ENCODE data around the gene MRPS6.

The MRPS6 gene

DNA sequence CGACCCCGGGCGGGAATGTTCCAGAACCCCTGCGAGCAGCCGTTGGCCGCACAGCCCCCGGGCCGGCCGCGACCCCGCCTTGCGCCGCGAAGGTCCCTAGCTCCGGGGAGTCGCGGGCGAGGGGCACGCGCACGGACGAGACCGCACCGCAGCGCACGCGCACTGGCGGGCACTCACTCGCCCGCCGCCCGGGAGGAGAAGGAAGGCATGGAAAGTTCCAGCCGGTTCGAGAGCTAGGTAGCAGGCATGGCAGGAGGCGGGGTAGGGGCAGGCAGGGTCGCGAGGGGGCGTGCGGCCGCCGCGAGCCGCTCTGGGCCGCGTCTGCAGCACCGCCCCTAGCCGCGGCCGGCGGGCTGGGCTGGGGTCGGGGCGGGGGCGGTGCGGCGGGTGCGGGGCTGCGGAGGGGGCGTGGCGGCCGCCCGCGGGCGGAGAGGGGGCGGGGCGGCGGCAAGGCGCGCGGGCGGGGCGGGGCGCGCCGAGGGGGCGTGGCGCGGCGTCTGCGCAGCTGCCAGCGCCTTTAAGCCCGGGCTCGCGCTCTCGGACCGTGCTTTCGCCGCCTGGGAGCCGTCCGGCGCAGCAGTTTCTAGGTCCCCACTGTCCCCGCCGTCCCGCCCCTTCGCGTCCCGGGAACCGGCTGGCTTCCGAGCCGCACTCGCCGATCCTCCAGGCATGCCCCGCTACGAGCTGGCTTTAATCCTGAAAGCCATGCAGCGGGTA is at the start of gene MRPS6, which contains the start of gene SLC5A3:
MRPS6 (plus strand) TSS at position 547 of the 717 bp plus-strand sequence; CDS start at position 670, 123 bp downstream.
SLC5A3 (plus strand) TSS at position 547 of the 717 bp plus-strand sequence. CDS start 21,621 bp downstream, outside the sequence.
- no peaks in the 10 kb centered on the region for H3K36me3 ChIP-seq (ENCODE audit: control insufficient read depth in 2 of 2, insufficient read depth in 2 of 2, low read length in 2 of 2)
- H3K9me3 ChIP-seq (ENCODE audit: control insufficient read depth in 2 of 2, low read length in 2 of 2), result no peaks in the 10 kb centered on the region
- H3K27ac ChIP-seq (ENCODE audit: low read length), result peak within 1 kb of the TSS; percentile 64
- H3K4me3 ChIP-seq (ENCODE audit: low read length in 2 of 2), result peak within 1 kb of the TSS; percentile 75 to 86
- H3K4me1 ChIP-seq (ENCODE audit: control insufficient read depth, insufficient read depth, low read length), result peaks cover 13% of the 10 kb centered on the region
- H3K27me3 ChIP-seq (ENCODE audit: control insufficient read depth in 1 of 2, insufficient read depth in 2 of 2, low read length in 2 of 2), result no peaks in the 10 kb centered on the region
- H3K9ac ChIP-seq (ENCODE audit: low read length in 2 of 2), result peak within 1 kb of the TSS; percentile 72 to 86

DNA sequence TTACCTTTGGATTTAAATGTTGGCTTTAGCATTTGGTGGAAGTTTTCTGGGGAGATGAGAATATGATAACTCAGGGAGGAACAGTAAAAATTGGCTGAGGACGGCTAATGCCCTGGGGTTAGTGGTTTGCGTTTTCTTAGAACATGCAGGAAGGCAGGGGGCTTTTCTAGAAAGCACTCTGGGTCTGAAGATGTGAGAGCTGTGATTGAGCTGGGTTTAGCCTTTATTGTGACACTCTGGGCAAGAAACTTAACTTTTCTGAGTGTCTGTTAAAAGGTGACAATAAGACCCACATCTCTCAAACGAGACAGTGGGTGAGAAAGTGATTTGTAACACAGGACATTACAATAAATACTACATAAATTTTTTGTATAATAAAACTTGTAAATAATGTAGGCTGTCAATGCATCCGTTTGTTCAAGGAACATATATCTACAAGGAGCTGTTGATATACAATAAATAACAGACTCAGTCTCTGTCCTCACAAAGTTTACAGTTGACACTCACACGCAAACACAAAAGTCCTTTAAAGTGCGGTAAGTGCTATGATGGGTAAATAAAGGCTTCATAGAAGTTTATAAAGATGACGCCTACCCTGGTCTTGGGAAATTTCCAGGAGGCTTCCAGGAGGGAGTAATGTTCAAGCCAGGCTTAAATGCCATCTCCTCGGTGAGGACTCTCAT is 49.5 kb upstream of the MRPS6 start:
- Histone ChIP-seq H3K9me3 (ENCODE audit: control insufficient read depth in 2 of 2, low read length in 2 of 2) (peaks cover 2 to 3% of the 10 kb centered on the region in 2 donors), H3K4me1 (ENCODE audit: control insufficient read depth, insufficient read depth, low read length) (peaks cover 16% of the 10 kb centered on the region), H3K4me3 (ENCODE audit: low read length in 2 of 2) (no peak overlapping the region), H3K9ac (ENCODE audit: low read length in 2 of 2) (no peak overlapping the region), H3K27me3 (ENCODE audit: control insufficient read depth in 1 of 2, insufficient read depth in 2 of 2, low read length in 2 of 2) (no peaks in the 10 kb centered on the region), H3K27ac (ENCODE audit: low read length) (peak overlapping the region; percentile 46), H3K36me3 (ENCODE audit: control insufficient read depth in 2 of 2, insufficient read depth in 2 of 2, low read length in 2 of 2) (no peaks in the 10 kb centered on the region)

DNA sequence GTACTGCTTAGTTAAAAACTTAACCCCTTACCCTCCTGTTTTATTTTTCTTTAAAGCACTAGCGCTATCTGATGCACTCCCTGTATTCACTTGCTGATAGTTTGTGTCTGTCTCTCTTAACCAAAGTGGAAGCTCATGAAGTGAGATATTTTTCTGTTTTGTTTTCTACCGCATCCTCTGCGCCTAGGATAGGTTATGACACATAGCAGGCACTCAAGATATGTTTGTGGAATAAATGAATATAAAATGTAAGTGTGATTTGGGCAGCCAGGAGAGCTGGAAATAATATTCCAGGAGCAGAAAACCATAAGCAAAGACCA is 49.0 kb upstream of the MRPS6 start:
- Histone ChIP-seq H3K36me3 (ENCODE audit: control insufficient read depth in 2 of 2, insufficient read depth in 2 of 2, low read length in 2 of 2) (no peaks in the 10 kb centered on the region), H3K4me3 (ENCODE audit: low read length in 2 of 2) (peak overlapping the region; percentile 8 to 26), H3K27ac (ENCODE audit: low read length) (peak overlapping the region; percentile 46), H3K9me3 (ENCODE audit: control insufficient read depth in 2 of 2, low read length in 2 of 2) (peaks cover 2 to 3% of the 10 kb centered on the region in 2 donors), H3K27me3 (ENCODE audit: control insufficient read depth in 1 of 2, insufficient read depth in 2 of 2, low read length in 2 of 2) (no peaks in the 10 kb centered on the region), H3K4me1 (ENCODE audit: control insufficient read depth, insufficient read depth, low read length) (peaks cover 16% of the 10 kb centered on the region), H3K9ac (ENCODE audit: low read length in 2 of 2) (peak overlapping the region in 1 of 2 donors; percentile 7)

DNA sequence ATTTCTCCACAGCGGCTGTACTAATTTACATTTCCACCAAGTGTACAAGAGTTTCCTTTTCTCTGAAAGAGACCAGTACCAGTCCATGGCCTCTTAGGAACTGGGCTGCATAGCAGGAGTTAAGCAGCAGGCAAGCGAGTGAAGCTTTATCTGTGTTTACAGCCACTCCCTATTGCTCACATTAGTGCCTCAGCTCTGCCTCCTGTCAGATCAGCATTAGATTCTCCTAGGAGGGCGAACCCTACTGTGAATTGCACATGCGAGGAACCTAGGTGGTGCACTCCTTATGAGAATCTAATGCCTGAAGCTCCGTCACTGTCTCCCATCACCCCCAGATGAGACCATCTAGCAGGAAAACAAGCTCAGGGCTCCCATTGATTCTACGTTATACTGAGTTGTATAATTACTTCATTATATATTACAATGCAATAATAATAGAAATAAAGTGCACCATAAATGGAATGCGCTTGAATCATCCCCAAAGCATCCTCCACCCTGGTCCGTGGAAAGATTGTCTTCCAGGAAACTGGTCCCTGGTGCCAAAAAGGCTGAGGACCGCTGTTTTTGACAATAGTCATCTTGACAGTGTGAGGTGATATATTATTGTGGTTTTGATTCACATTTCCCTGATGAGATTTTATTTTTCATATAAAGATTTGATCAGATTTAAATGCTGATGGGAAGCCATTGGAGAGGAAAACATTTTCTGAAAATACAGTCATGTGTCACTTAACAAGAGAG is 45.5 kb upstream of the MRPS6 start:
- no peak overlapping the region for H3K4me3 ChIP-seq (ENCODE audit: low read length in 2 of 2)
- no peaks in the 10 kb centered on the region for H3K9me3 ChIP-seq (ENCODE audit: control insufficient read depth in 2 of 2, low read length in 2 of 2)
- H3K27ac ChIP-seq (ENCODE audit: low read length), result no peak overlapping the region
- H3K36me3 ChIP-seq (ENCODE audit: control insufficient read depth in 2 of 2, insufficient read depth in 2 of 2, low read length in 2 of 2), result no peaks in the 10 kb centered on the region
- no peak overlapping the region for H3K9ac ChIP-seq (ENCODE audit: low read length in 2 of 2)
- H3K27me3 ChIP-seq (ENCODE audit: control insufficient read depth in 1 of 2, insufficient read depth in 2 of 2, low read length in 2 of 2), result no peaks in the 10 kb centered on the region
- peaks cover 15% of the 10 kb centered on the region for H3K4me1 ChIP-seq (ENCODE audit: control insufficient read depth, insufficient read depth, low read length)

DNA sequence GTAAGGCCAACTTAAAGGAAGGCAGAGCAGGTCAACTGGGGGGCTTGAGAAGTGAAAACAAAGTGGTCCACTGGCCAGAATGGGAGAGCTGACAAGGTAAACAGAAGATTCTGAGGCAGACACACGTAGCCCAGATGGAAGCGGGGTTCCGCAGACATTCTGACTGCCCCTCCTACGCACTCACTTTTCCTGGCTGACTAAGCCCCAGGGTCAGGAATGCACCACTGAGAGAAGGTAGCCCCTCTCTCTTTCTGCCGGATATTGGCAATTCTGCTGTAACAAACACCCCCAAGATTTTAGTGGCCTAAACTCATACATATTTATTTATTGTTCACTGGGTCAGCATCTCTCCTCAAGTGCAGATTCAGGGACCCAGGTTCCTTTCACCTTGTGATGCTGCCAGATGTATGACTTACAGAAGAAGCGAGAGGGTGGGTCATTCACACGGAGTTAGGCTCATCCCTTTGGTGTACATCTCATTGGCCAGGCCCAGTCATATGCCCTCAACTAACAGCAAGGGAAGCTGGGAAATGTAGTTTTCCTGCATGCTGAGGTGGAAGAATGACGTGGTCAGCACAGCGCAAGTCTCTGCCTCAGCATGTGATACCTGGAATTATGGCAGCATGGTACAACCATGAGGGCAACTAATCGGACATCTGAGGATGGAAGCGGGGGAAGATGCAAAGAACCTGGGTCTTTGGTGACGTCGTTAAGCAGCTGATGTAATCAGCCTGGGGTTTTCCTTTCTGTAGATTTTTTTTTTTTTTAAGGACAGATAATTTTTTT is 43.4 kb upstream of the MRPS6 start:
- Histone ChIP-seq H3K27me3 (ENCODE audit: control insufficient read depth in 1 of 2, insufficient read depth in 2 of 2, low read length in 2 of 2) (no peaks in the 10 kb centered on the region), H3K4me3 (ENCODE audit: low read length in 2 of 2) (peak overlapping the region in 1 of 2 donors; percentile 17), H3K9me3 (ENCODE audit: control insufficient read depth in 2 of 2, low read length in 2 of 2) (no peaks in the 10 kb centered on the region), H3K27ac (ENCODE audit: low read length) (no peak overlapping the region), H3K4me1 (ENCODE audit: control insufficient read depth, insufficient read depth, low read length) (peaks cover 4% of the 10 kb centered on the region), H3K36me3 (ENCODE audit: control insufficient read depth in 2 of 2, insufficient read depth in 2 of 2, low read length in 2 of 2) (no peaks in the 10 kb centered on the region), H3K9ac (ENCODE audit: low read length in 2 of 2) (no peak overlapping the region)

DNA sequence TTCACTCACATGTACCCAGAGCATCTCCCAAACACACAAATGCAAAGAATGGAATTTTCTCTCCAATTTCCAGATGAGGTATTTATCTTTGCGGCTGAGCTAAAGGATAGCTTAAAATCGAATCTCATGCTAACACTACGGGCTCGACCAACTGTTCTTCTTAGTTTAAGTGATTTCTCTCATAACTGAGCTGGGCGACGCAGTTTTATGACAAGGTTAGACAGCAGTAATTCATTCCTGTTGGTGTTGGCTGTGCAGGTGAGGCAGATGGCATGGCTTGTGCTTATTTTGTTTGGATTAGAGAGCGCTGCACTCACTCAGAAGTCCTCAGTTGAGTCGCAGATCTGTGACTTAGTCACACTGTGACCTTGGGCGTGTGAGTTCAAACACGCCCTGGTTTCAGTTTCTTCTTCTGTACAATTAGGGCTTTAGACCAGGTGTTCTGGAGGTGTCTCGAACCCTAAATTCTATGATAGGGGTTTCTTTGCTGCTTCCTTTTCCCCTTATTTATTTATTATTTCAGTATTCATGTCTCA is 41.5 kb upstream of the MRPS6 start:
- no peak overlapping the region for H3K27ac ChIP-seq (ENCODE audit: low read length)
- H3K4me1 ChIP-seq (ENCODE audit: control insufficient read depth, insufficient read depth, low read length), result no peaks in the 10 kb centered on the region
- H3K4me3 ChIP-seq (ENCODE audit: low read length in 2 of 2), result no peak overlapping the region

DNA sequence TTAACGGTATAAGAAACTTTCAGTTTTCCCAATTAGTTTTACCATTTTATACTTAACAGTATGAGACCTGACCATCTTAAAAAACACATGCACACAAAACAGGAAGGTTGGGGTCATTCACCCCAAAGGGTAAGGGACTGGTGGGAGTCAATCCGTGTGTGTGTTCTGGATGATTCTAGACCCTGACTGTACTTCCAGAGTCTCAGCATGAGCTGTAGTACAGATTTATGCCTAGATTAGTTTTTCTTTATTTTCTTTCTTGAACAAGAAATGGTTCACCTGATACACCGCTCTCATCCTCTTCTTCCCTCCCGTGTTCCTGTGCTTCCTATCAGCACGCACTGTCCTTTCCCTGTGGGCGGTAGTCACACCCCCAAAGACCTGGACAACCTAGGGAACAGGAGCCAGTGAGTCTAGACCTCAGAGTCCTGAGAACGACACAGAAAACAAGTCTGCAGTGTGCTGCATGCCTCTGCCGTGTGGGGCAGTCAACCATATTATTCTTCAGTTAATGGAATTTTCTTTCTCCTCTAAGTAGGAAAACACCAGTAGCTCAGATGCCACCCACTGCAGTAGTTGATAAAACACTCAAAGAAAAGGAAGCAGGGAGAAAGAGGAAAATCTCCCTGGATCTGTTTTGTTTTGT is 38.9 kb upstream of the MRPS6 start:
- H3K9ac ChIP-seq (ENCODE audit: low read length in 2 of 2), result no peak overlapping the region
- no peaks in the 10 kb centered on the region for H3K4me1 ChIP-seq (ENCODE audit: control insufficient read depth, insufficient read depth, low read length)
- no peaks in the 10 kb centered on the region for H3K36me3 ChIP-seq (ENCODE audit: control insufficient read depth in 2 of 2, insufficient read depth in 2 of 2, low read length in 2 of 2)
- no peak overlapping the region for H3K27ac ChIP-seq (ENCODE audit: low read length)
- H3K4me3 ChIP-seq (ENCODE audit: low read length in 2 of 2), result no peak overlapping the region
- H3K9me3 ChIP-seq (ENCODE audit: control insufficient read depth in 2 of 2, low read length in 2 of 2), result no peaks in the 10 kb centered on the region
- peaks cover 0 to 4% of the 10 kb centered on the region in 2 donors for H3K27me3 ChIP-seq (ENCODE audit: control insufficient read depth in 1 of 2, insufficient read depth in 2 of 2, low read length in 2 of 2)

More for the DNA sequence above, 41.5 kb upstream of the MRPS6 start:
- H3K27me3 ChIP-seq (ENCODE audit: control insufficient read depth in 1 of 2, insufficient read depth in 2 of 2, low read length in 2 of 2), result peaks cover 0 to 4% of the 10 kb centered on the region in 2 donors
- no peaks in the 10 kb centered on the region for H3K36me3 ChIP-seq (ENCODE audit: control insufficient read depth in 2 of 2, insufficient read depth in 2 of 2, low read length in 2 of 2)
- no peak overlapping the region for H3K9ac ChIP-seq (ENCODE audit: low read length in 2 of 2)
- no peaks in the 10 kb centered on the region for H3K9me3 ChIP-seq (ENCODE audit: control insufficient read depth in 2 of 2, low read length in 2 of 2)

DNA sequence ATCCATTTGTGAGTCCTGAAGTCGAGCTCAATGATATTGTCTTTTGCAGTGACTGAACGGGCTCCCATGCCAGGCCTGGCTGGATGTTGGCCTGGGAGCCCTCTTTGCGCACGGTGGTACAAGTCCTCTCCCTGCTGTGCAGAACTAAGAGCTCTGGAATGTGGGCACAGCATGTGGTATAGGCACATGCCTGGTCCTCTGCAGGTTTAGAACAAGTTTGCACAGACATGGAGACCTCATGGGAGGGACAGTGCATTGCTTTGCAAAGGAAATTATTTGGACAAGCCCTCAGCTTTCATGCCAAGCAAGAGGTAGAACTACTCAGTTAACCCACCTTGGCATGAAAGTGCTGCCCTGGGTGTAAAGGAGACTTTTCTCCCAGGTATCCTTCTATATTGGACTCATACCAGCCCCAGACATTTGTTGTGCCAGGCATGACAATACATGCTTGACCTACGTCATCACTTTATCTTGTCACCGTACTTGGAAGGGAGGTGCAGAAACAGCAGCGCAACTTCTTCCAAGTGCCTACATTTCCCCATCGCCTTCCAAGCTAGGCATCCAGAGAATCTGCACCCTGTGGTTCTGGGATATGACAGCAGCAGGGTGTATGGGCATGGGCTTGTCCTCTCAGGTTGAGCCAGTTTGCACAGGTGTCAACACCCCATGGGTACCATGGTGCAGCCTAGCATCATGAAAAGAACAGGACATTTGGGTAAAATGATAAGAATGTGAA is 37.6 kb upstream of the MRPS6 start:
- Histone ChIP-seq H3K9me3 (ENCODE audit: control insufficient read depth in 2 of 2, low read length in 2 of 2) (no peaks in the 10 kb centered on the region), H3K9ac (ENCODE audit: low read length in 2 of 2) (no peak overlapping the region), H3K27me3 (ENCODE audit: control insufficient read depth in 1 of 2, insufficient read depth in 2 of 2, low read length in 2 of 2) (peaks cover 0 to 4% of the 10 kb centered on the region in 2 donors), H3K4me1 (ENCODE audit: control insufficient read depth, insufficient read depth, low read length) (peaks cover 4% of the 10 kb centered on the region), H3K27ac (ENCODE audit: low read length) (no peak overlapping the region), H3K4me3 (ENCODE audit: low read length in 2 of 2) (no peak overlapping the region), H3K36me3 (ENCODE audit: control insufficient read depth in 2 of 2, insufficient read depth in 2 of 2, low read length in 2 of 2) (no peaks in the 10 kb centered on the region)

DNA sequence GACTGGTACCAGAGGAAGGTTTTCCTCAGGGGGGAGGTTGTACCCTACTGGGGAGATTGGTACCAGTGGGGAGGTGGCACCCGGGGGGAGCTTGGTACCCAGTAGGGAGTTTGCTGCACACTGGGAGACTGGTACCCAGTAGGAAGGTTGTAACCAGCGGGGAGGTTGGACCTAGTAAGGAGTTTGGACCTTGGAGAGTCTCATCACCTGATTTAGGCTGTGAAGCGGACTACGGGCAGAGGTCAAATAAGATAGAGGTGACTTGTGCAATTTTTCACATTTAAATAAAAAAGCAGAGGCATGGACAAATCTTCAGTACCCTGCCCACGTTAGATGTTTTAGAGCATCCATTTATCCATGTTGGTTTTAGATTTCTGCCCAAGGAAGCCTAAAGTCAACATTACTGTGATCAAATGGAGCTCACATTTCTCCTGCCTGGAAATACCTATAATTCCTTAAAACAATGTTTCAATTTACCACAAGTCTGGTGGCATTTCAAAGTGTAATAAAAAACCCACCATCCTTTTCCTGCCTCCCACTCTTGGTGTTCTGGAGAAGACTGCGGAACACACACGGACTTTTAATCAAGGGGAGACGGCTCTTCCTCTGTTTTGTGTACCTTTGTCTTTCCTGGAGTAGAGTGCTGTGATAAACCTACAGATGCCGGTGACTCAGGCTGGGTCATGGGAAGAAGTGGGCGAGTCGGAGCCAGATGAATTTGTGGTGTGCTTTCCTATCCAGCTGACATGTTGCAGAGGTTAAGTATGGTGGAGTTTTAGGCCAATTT is 36.2 kb upstream of the MRPS6 start:
- Histone ChIP-seq H3K36me3 (ENCODE audit: control insufficient read depth in 2 of 2, insufficient read depth in 2 of 2, low read length in 2 of 2) (no peaks in the 10 kb centered on the region), H3K9ac (ENCODE audit: low read length in 2 of 2) (no peak overlapping the region), H3K9me3 (ENCODE audit: control insufficient read depth in 2 of 2, low read length in 2 of 2) (no peaks in the 10 kb centered on the region), H3K27me3 (ENCODE audit: control insufficient read depth in 1 of 2, insufficient read depth in 2 of 2, low read length in 2 of 2) (peaks cover 0 to 4% of the 10 kb centered on the region in 2 donors), H3K27ac (ENCODE audit: low read length) (no peak overlapping the region), H3K4me3 (ENCODE audit: low read length in 2 of 2) (no peak overlapping the region), H3K4me1 (ENCODE audit: control insufficient read depth, insufficient read depth, low read length) (peaks cover 4% of the 10 kb centered on the region)
